GDM1 (cell line): ENCODE data around the gene SAMD9.
"Not testable (repeated sequence)": the region's sequence is repeated elsewhere in the genome, so short reads cannot be mapped to it uniquely, and the experiment has no call there.

Source experiments
- DNase-seq: peaks from one replicate; lab custom pipeline; 2025; lab: John Stamatoyannopoulos, UW

Gene SAMD9

DNA sequence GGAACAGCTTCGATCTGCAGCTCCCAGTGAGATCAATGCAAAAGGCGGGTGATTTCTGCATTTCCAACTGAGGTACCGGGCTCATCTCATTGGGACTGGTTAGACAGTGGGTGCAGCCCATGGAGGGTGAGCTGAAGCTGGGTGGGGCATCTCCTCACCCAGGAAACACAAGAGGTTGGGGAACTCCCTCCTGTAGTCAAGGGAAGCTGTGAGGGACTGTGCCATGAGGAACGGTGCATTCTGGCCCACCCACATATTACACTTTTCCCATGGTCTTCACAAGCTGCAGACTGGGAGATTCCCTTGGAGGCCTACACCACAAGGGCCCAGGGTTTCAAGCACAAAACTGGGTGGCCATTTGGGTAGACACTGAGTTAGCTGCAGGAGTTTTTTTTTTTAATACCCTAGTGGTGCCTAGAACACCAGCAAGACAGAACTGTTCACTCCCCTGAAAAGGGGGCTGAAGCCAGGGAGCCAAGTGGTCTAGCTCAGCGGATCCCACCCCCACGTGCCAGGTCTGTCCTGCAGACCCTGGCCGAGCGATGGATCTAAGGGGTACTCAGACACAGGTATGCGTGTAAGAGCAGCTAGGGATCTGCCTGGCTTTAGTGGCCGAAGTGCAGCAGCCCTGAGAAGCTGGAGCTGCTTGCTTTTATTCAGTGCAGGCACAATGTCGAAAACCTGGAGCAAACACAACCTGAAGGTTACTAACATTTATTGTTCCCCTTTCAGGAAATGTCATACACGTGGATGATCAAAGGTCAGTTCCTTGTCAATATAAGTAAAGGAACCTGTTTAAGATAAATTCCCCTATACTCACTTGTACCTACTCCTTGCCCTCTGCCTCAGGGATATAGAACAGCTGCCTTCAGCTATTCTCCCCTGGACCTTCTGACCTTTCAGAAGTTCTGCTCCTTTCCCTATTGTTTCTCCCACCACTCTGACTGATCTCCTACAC lies 3.1 kb upstream of the SAMD9 start:
- DNase-seq, result no peak

DNA sequence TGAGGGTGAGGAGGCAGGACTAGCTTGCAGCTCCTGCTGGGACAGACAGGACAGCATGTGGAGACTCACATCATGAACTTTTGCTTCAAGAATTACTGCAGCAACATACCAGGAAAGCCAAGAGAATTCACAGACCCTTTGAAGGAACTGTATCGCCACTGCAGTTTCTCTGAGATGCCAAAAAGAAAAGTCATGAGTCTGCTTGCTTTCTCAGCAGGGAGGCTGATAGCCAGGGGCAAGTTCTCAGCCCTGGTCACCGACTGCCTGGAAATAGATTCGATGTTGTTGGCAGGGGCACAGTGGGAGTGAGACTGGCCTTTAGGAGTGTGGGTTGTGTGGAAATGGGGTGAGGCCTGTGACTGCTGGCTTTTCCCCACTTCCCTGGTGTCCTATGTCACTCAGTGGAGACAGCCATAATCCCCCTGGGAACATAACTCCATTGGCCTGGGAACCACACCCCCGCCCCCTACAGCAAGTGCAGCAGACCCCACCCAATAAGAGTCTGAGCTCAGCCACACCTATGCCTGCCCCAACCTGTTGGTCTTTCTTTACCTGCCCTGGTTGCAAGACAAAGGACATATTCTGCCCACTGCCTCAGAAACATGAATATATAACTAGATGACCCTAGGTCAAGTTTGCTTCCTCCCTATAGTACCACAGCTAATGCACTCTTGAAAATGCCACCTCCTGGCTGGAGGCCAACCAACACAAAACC lies 1.6 kb upstream of the SAMD9 start:
- no peak for DNase-seq

DNA sequence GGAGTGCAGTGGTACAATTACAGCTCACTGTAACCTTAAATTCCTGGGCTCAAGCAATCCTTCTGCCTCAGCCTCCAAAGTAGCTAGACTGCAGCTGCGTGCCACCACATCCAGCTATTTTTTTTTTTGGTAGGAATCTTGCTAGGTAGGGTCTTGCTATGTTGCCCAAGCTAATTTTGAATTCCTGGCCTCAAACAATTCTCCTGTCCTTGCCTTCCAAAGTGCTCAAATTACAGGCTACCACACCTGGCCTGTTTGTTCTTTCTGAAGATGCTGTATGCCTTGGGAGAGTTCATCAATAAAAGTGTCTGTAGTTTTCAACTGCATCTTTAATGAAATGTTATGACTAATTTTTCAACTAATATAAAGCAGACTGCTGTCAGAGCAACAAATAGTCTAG lies 452 bp downstream of the SAMD9 start:
- DNase-seq, result no peak

DNA sequence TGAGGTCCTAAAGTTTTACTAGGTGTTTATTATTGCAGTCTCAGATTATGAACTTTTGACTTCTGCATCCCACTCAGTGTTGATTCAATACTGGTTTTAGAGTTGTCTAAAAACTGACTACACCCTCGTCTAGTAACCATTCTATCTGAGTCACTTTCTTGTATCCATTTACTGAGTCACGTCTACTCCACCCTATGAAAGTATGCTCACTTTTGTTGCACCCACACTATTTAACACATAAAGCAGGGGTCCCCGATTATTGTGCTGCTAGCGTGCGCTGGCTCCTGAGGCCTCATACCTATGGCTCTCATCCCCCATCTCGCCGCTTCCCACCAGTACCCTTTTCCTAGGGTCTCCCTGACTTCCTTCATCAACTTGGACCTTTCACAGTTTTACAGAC lies 2.0 kb downstream of the SAMD9 start:
- DNase-seq, result no peak

DNA sequence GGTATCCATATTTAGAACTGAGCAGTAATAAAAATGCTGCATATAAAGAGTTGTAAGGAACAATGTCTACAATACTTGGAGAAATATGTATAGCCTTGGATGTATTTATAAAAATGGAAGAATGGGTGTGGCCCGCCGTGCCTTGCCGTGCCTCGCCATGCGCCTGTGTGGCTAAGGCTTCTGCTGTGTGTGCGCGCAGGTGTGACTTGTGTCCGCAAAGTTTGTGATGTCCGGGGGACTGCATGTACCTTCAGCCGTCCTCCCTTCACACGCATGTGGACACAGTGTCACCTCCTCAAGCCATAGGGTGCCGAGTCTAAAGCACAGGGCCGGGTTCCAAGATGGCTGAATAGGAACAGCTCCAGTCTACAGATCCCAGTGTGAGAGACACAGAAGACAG lies 9.8 kb downstream of the SAMD9 start:
- no peak for DNase-seq

DNA sequence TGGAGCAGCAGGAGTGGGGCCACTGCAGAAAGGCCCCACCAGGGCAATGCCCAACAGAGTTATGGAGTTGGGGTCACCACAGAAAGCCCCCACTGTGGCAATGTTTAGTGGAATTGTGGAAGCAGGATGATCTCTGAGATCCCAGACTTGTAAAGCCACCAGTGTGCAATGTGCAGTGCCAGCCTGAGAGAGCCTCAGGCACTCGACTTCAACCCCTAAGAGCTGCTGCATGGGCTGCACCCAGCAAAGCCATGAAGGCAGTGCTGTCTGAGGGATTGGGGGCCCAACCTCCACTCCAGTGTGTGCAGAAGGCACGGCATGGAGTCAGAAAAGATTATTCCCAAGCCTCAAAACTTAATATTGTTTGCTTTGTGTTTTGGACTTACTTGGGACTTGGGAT lies 20.4 kb downstream of the SAMD9 start:
- no peak for DNase-seq

DNA sequence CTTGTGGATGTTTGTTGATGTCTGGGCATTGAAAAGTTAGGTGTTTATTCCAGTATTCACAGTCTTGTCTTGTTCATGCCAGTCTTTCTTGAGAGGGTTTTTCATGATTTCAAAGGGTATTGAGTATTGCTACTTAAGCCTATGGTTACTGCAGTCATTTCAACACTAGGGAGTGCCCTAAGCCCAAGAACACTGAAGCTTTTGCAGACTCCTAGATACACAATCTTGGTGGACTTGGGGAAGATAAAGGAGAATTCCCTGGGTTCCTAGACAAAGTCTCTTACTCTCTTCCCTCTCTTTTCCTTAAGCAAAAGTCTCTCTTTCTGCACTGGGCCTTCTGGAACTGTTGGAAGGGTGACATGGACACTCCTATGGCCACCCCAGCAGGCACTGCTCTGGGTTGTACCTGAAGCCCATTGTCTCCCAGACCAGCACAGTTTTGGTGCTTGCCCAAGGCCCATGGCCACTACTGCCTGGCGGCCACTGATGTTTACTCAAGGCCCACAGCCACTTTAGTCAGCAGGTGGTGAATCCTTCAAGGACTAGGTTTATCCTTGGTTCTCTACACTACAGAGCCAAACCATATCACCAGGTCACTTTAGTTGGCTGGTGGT lies 24.9 kb downstream of the SAMD9 start:
- DNase-seq, result no peak

DNA sequence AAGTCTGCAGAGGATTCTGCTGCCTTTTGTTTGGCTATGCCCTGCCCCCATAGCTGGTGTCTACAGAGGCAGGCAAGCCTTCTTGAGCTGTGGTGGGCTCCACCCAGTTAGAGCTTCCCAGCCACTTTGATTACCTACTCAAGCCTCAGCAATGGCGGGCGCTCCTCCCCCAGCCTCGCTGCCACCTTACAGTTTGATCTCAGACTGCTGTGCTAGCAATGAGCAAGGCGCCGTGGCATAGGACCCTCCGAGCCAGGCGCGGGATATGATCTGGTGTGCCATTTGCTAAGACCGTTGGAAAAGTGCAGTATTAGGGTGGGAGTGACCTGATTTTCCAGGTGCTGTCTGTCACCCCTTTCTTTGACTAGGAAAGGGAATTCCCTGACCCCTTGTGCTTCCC lies 44.4 kb downstream of the SAMD9 start:
- not testable (repeated sequence) for DNase-seq

DNA sequence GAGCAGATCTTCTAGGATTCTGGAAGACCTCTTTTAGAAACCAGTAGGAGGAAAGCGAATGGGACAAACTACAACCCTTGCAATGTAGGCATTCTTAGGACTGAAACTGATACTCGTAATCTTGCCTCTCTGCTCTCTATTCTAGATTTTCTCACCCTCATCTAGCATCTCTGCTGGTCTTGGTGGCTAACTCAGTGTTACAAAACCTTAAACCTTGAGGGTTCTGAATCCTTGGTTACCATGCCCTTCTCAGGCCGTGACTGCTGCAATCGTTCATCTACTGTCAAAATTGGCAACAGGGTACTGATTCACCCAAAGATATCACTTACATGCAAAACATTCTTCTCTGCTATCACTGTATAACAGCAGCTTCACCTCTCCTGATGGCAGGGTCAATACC lies 55.2 kb downstream of the SAMD9 start:
- DNase-seq, result no peak

DNA sequence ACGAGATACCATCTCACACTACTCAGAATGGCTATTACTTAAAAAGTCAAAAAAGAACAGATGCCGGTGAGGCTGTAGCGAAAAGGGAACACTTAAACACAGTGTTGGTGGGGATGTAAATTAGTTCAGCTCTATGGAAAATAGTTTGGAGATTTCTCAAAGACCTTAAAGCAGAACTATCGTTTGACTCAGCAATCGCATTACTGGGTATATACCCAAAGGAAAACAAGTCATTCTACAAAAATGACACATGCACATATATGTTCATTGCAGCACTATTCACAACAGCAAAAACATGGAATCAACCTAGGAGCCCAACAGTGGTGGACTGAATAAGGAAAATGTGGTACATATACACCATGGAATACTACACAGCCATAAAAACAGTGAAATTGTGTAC lies 56.9 kb downstream of the SAMD9 start:
- DNase-seq, result no peak

DNA sequence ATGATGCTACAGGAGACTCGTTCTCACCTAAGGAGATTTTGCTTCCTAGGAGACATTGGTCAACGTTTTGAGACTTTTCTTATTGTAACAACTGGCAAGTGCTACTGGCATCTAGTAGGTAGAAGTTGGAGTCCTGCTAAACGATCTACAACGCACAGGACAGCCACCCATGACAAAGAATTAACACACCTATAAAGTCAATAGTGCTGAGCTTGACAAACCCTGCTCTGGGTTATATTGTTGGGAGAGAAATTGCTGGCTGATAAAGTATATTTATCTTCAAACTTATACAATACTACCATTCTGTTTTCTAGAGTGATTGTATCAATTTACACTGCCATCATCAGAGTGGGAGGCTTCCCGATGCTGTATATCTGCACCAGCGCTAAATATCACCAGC lies 57.8 kb downstream of the SAMD9 start:
- no peak for DNase-seq

DNA sequence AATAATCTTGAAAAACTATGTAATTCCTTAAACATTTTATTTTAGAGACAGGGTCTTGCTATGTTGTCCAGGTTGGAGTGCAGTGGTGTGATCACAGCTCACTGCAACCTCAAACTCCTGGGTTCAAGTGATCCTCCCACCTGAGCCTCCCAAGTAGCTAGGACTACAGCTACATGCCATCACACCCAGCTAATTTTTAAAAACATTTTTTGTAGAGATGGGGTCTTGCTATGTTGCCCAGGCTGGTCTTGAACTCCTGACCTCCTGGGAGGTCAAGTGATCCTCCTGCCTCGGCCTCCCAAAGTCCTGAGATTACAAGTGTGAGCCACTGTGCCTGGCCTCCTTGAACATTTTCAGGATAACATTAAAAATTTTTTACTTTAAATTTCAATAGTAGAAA lies 61.2 kb downstream of the SAMD9 start:
- not testable (repeated sequence) for DNase-seq

DNA sequence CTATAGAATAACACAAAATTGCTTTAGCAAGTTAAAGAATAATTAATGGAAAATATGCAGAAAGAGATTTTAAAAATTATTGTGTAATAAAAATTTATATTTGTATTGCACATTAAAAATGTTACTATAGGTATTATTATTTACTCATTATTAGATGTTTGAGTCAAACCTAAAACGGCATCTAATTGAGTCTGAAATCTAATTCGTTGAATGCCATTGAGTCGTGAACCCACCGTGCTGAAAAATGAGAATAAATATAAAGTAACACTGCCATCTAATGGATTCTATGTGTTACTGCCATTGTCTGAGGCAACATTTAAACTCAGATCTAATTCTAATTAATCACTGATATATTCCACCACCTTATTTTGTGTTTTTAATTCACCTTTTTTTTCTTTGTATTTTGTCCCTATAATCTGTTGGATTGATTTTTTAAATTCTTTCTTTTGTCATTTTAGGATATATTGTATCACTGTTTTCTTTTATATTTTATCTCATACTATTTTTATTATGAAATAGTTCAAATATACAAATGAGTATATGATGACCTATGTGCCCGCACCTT lies 62.2 kb downstream of the SAMD9 start:
- no peak for DNase-seq

DNA sequence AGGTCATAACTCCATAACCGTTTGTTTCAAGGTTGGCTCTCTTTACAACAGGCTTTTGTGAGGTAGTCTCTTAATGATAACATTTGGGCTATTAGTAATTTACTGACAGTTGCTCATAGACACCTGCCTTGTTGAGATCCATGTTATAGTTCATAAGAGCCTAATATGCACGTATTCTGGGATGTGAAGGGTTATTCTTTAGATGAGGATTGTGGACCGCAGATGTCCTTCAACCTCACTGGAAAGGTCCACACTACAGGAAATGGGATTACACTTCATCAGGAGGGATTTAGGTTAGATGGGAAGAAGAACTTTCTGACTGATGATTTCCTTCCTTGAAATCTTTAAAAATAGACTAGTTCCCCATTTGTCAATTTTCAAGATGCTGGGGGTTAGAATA lies 62.8 kb downstream of the SAMD9 start:
- no peak for DNase-seq

DNA sequence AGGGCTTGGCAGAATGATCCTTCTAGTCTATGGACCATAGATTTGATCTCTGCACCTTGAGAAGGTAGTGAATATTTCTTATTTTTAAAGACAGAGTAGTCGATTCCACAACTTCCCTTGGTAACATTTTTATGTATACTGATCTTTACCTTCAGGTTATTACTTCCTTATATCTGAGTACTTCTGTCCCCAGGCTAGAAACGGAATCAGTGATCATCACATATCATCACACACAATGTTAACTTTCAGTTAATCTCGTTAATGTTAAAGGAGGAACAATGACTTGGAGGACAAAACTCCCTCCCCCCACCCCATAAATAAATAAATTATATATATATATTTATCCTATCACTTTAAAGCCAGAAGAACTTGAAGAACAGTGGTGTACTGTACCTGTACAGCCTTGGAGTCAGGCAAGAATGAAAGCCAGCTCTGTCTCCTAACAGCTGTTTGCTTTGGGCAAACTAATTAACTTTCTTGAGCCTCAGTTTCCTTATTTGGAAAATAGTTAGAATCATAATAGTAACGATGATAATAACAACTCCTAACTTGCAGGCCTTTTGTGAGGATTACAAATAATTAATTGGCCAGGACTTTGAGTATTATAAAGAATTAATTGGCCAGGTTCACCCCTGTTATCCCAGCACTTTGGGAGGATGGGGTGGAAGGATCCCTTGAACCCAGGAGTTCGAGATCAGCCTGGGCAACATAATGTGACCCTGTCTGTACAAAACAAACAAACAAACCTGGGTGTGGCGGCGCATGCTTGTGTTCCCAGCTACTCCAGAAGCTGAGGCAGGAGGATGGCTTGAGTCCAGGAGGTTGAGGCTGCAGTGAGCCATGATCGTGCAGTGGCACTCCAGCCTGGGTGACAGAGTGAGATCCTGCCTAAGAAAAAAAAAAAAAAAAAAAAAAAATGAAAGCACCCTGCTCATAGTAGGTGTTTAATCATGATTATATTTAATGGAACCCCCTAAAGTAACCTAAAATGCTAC lies 63.5 kb downstream of the SAMD9 start:
- no peak for DNase-seq

DNA sequence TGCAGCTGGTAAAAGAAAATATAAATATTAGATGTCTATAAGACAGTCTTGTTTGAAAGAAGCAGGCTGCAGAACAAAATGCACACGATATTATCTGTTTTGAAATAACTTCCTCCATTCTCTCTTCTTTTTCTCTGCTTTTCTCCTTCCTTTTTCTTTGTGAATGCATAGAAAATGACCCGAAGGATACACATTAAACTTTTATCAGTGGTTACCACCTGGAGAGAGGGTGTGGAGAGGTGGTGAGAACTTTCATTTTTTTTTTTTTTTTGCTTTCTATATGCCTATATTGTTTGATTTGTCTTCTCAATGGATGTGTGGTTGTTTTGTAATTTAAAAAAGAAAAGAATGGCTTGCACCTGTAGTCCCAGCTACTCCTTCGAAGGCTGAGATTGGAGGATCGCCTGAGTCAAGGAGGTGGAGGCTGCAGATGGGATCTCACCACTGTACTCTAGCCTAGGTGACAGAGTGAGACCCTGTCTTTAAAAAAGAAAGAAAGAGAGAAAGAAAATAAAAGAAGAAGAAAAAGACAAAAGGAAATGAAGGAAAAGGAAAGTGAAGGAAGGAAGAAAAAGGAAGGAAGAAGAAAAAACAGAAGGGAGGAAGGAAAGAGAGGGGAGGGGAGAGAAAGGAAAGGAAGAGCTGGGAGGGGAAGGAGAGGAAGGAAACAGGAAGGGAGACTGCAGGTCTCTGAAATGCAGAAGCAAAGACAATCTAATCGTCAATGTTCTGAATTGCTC lies 64.4 kb downstream of the SAMD9 start:
- no peak for DNase-seq

DNA sequence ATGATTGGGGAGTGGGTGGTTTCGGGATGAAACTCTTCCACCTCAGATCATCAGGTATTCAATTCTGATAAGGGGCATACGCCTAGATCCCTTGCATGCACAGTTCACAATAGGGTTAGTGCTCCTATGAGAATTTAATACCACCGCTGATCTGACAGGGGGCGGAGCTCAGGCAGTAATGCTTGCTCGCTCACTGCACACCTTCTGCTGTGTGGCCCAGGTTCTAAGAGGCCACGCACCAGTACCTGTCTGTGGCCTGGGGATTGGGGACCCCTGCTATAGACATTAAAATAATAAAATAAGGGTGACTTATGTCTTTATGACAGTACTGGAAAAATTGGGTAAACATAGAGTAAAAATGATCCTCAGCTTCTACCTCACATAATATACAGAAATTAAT lies 66.1 kb downstream of the SAMD9 start:
- no peak for DNase-seq
